Measurements from ENCODE around the gene NDUFB7.
"Not testable (repeated sequence)": the region's sequence is repeated elsewhere in the genome, so short reads cannot be mapped to it uniquely, and the experiment has no call there.

NDUFB7 gene

GRCh38 chr19:14571695-14572490 is at the start of gene NDUFB7:
Gene NDUFB7, minus strand, starts transcription at chr19:14572066. Its CDS starts 66 bp downstream, at chr19:14572000.
- peaks cover 2% of the 10 kb centered on the region for H3K36me3 Mint-ChIP-seq (ENCODE audit: low read depth)
- no peaks in the 10 kb centered on the region for H3K9me3 Mint-ChIP-seq
- no peaks in the 10 kb centered on the region for H3K27me3 Mint-ChIP-seq (ENCODE audit: low read depth)
- peak within 1 kb of the TSS; percentile 96 for H3K4me3 Mint-ChIP-seq
- peak within 1 kb of the TSS; percentile 83 for H3K27ac Mint-ChIP-seq
- H3K4me1 Mint-ChIP-seq (ENCODE audit: low read depth) = peaks cover 20% of the 10 kb centered on the region

- H3K27me3 Mint-ChIP-seq (ENCODE audit: low read depth) = no peaks in the 10 kb centered on the region
- no peak overlapping the region for H3K4me3 Mint-ChIP-seq
- no peaks in the 10 kb centered on the region for H3K4me1 Mint-ChIP-seq (ENCODE audit: low read depth)
- peaks cover 20% of the 10 kb centered on the region for H3K9me3 Mint-ChIP-seq
- H3K27ac Mint-ChIP-seq = no peak overlapping the region
- H3K36me3 Mint-ChIP-seq (ENCODE audit: low read depth) = no peaks in the 10 kb centered on the region
Observed at GRCh38 chr19:14619404-14619803, 47.5 kb upstream of the NDUFB7 start.

GRCh38 chr19:14616407-14616806 is 44.5 kb upstream of the NDUFB7 start:
- Mint-ChIP-seq H3K9me3 (peaks cover 20% of the 10 kb centered on the region), H3K36me3 (ENCODE audit: low read depth) (no peaks in the 10 kb centered on the region), H3K27me3 (ENCODE audit: low read depth) (no peaks in the 10 kb centered on the region), H3K27ac (no peak overlapping the region), H3K4me1 (ENCODE audit: low read depth) (no peaks in the 10 kb centered on the region), H3K4me3 (no peak overlapping the region)

GRCh38 chr19:14615623-14616022 is 43.8 kb upstream of the NDUFB7 start:
- Mint-ChIP-seq H3K9me3 (peaks cover 20% of the 10 kb centered on the region), H3K4me3 (no peak overlapping the region), H3K36me3 (ENCODE audit: low read depth) (no peaks in the 10 kb centered on the region), H3K27ac (no peak overlapping the region), H3K4me1 (ENCODE audit: low read depth) (no peaks in the 10 kb centered on the region), H3K27me3 (ENCODE audit: low read depth) (no peaks in the 10 kb centered on the region)

- Mint-ChIP-seq H3K4me1 (ENCODE audit: low read depth) (no peaks in the 10 kb centered on the region), H3K27ac (no peak overlapping the region), H3K27me3 (ENCODE audit: low read depth) (no peaks in the 10 kb centered on the region), H3K4me3 (no peak overlapping the region), H3K9me3 (peaks cover 10% of the 10 kb centered on the region), H3K36me3 (ENCODE audit: low read depth) (no peaks in the 10 kb centered on the region)
Observed at GRCh38 chr19:14614099-14614412, 42.2 kb upstream of the NDUFB7 start.

GRCh38 chr19:14613399-14614098 is 41.7 kb upstream of the NDUFB7 start:
- not testable (repeated sequence) for H3K4me1 Mint-ChIP-seq (ENCODE audit: low read depth); H3K27me3 Mint-ChIP-seq (ENCODE audit: low read depth); H3K27ac Mint-ChIP-seq; H3K4me3 Mint-ChIP-seq; H3K36me3 Mint-ChIP-seq (ENCODE audit: low read depth); H3K9me3 Mint-ChIP-seq

- Mint-ChIP-seq H3K4me3 (no peak overlapping the region), H3K4me1 (ENCODE audit: low read depth) (no peaks in the 10 kb centered on the region), H3K36me3 (ENCODE audit: low read depth) (no peaks in the 10 kb centered on the region), H3K27ac (no peak overlapping the region), H3K27me3 (ENCODE audit: low read depth) (no peaks in the 10 kb centered on the region), H3K9me3 (peaks cover 6% of the 10 kb centered on the region)
Observed at GRCh38 chr19:14612657-14613056, 40.8 kb upstream of the NDUFB7 start.

- not testable (repeated sequence) for H3K27ac Mint-ChIP-seq; H3K27me3 Mint-ChIP-seq (ENCODE audit: low read depth); H3K4me3 Mint-ChIP-seq; H3K4me1 Mint-ChIP-seq (ENCODE audit: low read depth); H3K9me3 Mint-ChIP-seq; H3K36me3 Mint-ChIP-seq (ENCODE audit: low read depth)
Observed at GRCh38 chr19:14612242-14612641, 40.4 kb upstream of the NDUFB7 start.

- peaks cover under 1% of the 10 kb centered on the region for H3K9me3 Mint-ChIP-seq
- no peak overlapping the region for H3K4me3 Mint-ChIP-seq
- no peaks in the 10 kb centered on the region for H3K36me3 Mint-ChIP-seq (ENCODE audit: low read depth)
- H3K27me3 Mint-ChIP-seq (ENCODE audit: low read depth) = no peaks in the 10 kb centered on the region
- no peak overlapping the region for H3K27ac Mint-ChIP-seq
- H3K4me1 Mint-ChIP-seq (ENCODE audit: low read depth) = no peaks in the 10 kb centered on the region
Observed at GRCh38 chr19:14611051-14611450, 39.2 kb upstream of the NDUFB7 start.

- Mint-ChIP-seq H3K36me3 (ENCODE audit: low read depth) (no peaks in the 10 kb centered on the region), H3K27ac (no peak overlapping the region), H3K27me3 (ENCODE audit: low read depth) (no peaks in the 10 kb centered on the region), H3K4me1 (ENCODE audit: low read depth) (no peaks in the 10 kb centered on the region), H3K9me3 (peaks cover 7% of the 10 kb centered on the region), H3K4me3 (no peak overlapping the region)
Observed at GRCh38 chr19:14606627-14607026, 34.8 kb upstream of the NDUFB7 start.

GRCh38 chr19:14603990-14604387 is 32.1 kb upstream of the NDUFB7 start:
- no peak overlapping the region for H3K27ac Mint-ChIP-seq
- H3K4me1 Mint-ChIP-seq (ENCODE audit: low read depth) = no peaks in the 10 kb centered on the region
- H3K4me3 Mint-ChIP-seq = no peak overlapping the region
- no peaks in the 10 kb centered on the region for H3K27me3 Mint-ChIP-seq (ENCODE audit: low read depth)
- no peaks in the 10 kb centered on the region for H3K36me3 Mint-ChIP-seq (ENCODE audit: low read depth)
- peaks cover 10% of the 10 kb centered on the region for H3K9me3 Mint-ChIP-seq

GRCh38 chr19:14599548-14600147 is 27.8 kb upstream of the NDUFB7 start:
- peaks cover 25% of the 10 kb centered on the region for H3K9me3 Mint-ChIP-seq
- no peak overlapping the region for H3K4me3 Mint-ChIP-seq
- no peak overlapping the region for H3K27ac Mint-ChIP-seq
- no peaks in the 10 kb centered on the region for H3K27me3 Mint-ChIP-seq (ENCODE audit: low read depth)
- peaks cover 7% of the 10 kb centered on the region for H3K36me3 Mint-ChIP-seq (ENCODE audit: low read depth)
- no peaks in the 10 kb centered on the region for H3K4me1 Mint-ChIP-seq (ENCODE audit: low read depth)

- Mint-ChIP-seq H3K9me3 (peaks cover 17% of the 10 kb centered on the region), H3K27me3 (ENCODE audit: low read depth) (no peaks in the 10 kb centered on the region), H3K4me3 (no peak overlapping the region), H3K36me3 (ENCODE audit: low read depth) (peaks cover 7% of the 10 kb centered on the region), H3K4me1 (ENCODE audit: low read depth) (no peaks in the 10 kb centered on the region), H3K27ac (no peak overlapping the region)
Observed at GRCh38 chr19:14595558-14595957, 23.7 kb upstream of the NDUFB7 start.

- not testable (repeated sequence) for H3K9me3 Mint-ChIP-seq; H3K4me1 Mint-ChIP-seq (ENCODE audit: low read depth); H3K4me3 Mint-ChIP-seq; H3K27me3 Mint-ChIP-seq (ENCODE audit: low read depth); H3K27ac Mint-ChIP-seq; H3K36me3 Mint-ChIP-seq (ENCODE audit: low read depth)
Observed at GRCh38 chr19:14589433-14589832, 17.6 kb upstream of the NDUFB7 start.

- not testable (repeated sequence) for H3K36me3 Mint-ChIP-seq (ENCODE audit: low read depth); H3K4me1 Mint-ChIP-seq (ENCODE audit: low read depth); H3K27ac Mint-ChIP-seq; H3K4me3 Mint-ChIP-seq; H3K9me3 Mint-ChIP-seq; H3K27me3 Mint-ChIP-seq (ENCODE audit: low read depth)
Observed at GRCh38 chr19:14585187-14585586, 13.3 kb upstream of the NDUFB7 start.
